ENCODE measurements around the gene DYNLT4. TPM values are rescaled to one million over a fixed set of nuclear protein-coding genes. Genes with fewer than 3 reads are reported as not detected.

Gene DYNLT4
- total RNA-seq, 3 donors from 2014 or later (not counting 1 experiment from before 2014, with no cell fraction given): 0.96 to 1.2 TPM; not detected in 1

DNA sequence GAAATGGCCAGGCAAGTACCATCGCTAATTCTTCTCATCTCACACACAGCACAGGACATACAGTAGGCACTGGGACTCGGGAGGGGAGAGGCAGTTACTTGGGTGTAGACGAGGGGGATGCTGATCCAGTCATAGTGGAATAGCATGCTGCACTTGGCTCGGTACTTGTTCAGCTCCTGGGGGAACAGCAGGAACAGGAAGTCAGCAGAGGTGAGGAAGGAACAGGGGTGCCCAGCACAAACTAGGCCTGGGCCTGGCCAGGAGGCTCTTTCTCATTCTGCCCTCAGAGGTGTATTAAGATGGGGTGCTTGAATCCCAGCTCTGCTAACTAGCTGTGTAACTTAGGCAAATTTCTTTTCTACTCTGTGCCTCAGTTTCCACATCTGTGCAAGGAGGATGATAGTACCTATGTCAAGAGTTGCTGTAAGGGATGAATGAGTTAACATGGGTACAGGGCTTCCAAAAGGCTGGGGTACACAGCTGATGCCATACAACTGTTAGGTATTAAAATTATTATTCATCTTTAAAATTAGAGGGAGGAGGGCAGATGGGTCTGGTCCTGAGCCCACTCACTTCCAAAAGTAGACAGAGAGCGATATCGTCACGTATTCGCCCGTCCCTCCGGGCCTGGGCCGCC lies 21.5 kb downstream of the DYNLT4 start:
- H3K27me3 Mint-ChIP-seq (ENCODE audit: low read depth in 2 of 2): no peaks in the 10 kb centered on the region
- H3K27ac Mint-ChIP-seq: peak overlapping the region; percentile 62 to 80
- Histone ChIP-seq H3K4me3 (ENCODE audit: low read length) (peak overlapping the region; percentile 49), H3K27ac (ENCODE audit: low read length) (peak overlapping the region; percentile 20), H3K4me1 (ENCODE audit: control insufficient read depth, insufficient read depth, low read length) (peaks cover 31% of the 10 kb centered on the region), H3K36me3 (ENCODE audit: control insufficient read depth, insufficient read depth, low read length) (peaks cover 6% of the 10 kb centered on the region), H3K9me3 (ENCODE audit: control insufficient read depth, insufficient read depth, low read length) (no peaks in the 10 kb centered on the region), H3K27me3 (ENCODE audit: control insufficient read depth, insufficient read depth, low read length) (no peaks in the 10 kb centered on the region)
- H3K36me3 Mint-ChIP-seq: no peaks in the 10 kb centered on the region
- ATAC-seq (no peak), DNase-seq (peak in 1 of 2 donors; percentile 23)
- peak overlapping the region; percentile 75 for H3K4me3 Mint-ChIP-seq
- WGBS (ENCODE audit: insufficient coverage): 22% methylated on average over 10 of the region's 11 CpGs
- peaks cover 21 to 26% of the 10 kb centered on the region in 2 donors for H3K4me1 Mint-ChIP-seq
- TF ChIP-seq, protein P1, sequence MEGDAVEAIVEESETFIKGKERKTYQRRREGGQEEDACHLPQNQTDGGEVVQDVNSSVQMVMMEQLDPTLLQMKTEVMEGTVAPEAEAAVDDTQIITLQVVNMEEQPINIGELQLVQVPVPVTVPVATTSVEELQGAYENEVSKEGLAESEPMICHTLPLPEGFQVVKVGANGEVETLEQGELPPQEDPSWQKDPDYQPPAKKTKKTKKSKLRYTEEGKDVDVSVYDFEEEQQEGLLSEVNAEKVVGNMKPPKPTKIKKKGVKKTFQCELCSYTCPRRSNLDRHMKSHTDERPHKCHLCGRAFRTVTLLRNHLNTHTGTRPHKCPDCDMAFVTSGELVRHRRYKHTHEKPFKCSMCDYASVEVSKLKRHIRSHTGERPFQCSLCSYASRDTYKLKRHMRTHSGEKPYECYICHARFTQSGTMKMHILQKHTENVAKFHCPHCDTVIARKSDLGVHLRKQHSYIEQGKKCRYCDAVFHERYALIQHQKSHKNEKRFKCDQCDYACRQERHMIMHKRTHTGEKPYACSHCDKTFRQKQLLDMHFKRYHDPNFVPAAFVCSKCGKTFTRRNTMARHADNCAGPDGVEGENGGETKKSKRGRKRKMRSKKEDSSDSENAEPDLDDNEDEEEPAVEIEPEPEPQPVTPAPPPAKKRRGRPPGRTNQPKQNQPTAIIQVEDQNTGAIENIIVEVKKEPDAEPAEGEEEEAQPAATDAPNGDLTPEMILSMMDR (IDR thresholded peaks at IDR 0.05): no peak
- H3K9me3 Mint-ChIP-seq: no peaks in the 10 kb centered on the region
- intact Hi-C loops (cut with micrococcal nuclease): loop anchor here (1.0 to 5.0 kb wide), 2 partner anchors 34 to 52 kb away; no protein-coding TSS in a partner anchor

DNA sequence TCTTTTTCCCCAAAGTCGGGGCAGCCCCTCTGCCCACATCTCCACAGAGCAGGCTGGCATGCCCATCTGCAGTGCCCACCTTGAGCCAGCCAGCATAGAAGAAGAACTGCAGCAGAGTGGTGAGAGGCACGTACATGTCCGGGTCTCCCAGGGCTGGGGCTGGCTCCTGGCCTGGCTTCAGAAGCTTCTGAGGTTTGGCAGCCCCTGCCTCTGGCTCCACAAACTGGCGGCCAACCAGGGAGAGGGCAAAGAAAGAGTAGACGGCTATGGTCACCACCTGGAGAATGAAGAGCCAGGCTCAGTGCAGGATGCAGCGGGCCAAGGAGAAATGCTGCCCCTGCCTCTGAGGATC lies 22.1 kb downstream of the DYNLT4 start:
- Mint-ChIP-seq H3K4me1 (peaks cover 21 to 26% of the 10 kb centered on the region in 2 donors), H3K36me3 (no peaks in the 10 kb centered on the region), H3K27me3 (ENCODE audit: low read depth in 2 of 2) (no peaks in the 10 kb centered on the region), H3K4me3 (peak overlapping the region; percentile 75), H3K9me3 (no peaks in the 10 kb centered on the region), H3K27ac (peak overlapping the region; percentile 62 to 80)
- Histone ChIP-seq H3K4me1 (ENCODE audit: control insufficient read depth, insufficient read depth, low read length) (peaks cover 31% of the 10 kb centered on the region), H3K4me3 (ENCODE audit: low read length) (no peak overlapping the region), H3K27me3 (ENCODE audit: control insufficient read depth, insufficient read depth, low read length) (no peaks in the 10 kb centered on the region), H3K9me3 (ENCODE audit: control insufficient read depth, insufficient read depth, low read length) (no peaks in the 10 kb centered on the region), H3K27ac (ENCODE audit: low read length) (no peak overlapping the region), H3K36me3 (ENCODE audit: control insufficient read depth, insufficient read depth, low read length) (peaks cover 6% of the 10 kb centered on the region)
- ATAC-seq: no peak
- WGBS (ENCODE audit: insufficient coverage): 88% methylated on average over 6 of the region's 6 CpGs
- intact Hi-C loops (cut with micrococcal nuclease): loop anchor here (5.0 kb wide), 1 partner anchor 52 kb away; no protein-coding TSS in a partner anchor
- no peak for DNase-seq
- TF ChIP-seq, protein P1 (IDR thresholded peaks at IDR 0.05): no peak

DNA sequence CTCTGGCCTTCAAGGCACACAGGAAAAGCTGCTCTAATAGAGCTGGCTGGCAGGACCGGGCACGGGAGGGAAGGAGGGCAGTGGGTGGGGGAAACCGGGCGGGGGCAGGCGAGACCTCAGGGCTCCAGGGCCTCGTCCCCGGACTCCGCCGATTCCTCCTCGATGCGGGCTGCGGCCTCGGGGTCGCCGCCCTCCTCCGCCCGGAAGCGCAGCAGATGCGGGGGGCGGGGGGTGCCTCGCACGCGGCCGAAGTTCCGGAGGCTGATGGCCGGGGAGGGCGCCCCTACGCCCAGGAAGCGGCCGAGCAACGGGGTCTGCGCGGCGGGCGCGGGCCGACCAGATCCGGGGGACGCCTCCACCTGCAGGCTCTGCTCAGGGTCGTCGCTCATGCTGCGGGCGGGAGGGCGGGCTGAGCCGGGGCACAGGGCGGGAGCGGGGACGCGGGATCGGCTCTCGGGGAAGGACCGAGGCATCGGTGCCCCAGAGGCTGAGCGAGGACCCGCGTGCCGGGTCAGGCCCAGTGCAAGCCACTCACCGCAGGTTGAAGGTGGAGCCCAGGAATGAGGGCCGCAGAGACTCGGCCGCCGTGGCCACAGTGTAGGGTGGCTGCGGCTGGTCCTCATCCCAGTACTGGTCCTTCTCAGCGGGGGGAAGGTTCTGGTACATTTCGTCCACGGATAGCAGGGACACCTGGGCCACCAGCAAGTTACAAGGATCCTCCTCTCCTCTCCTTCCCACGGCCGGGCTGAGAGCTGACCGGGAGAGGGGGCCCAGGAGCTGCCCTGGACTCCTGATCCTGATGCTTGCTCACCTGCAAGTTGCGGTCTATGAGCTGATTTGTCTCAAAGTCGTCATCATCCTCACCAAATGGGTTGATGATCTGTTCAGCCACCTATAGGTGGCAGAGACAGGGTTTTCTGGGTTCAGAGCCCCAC lies 22.8 kb downstream of the DYNLT4 start:
- Mint-ChIP-seq H3K4me3 (peak overlapping the region; percentile 75), H3K4me1 (peaks cover 21 to 26% of the 10 kb centered on the region in 2 donors), H3K36me3 (no peaks in the 10 kb centered on the region), H3K9me3 (no peaks in the 10 kb centered on the region), H3K27ac (peak overlapping the region; percentile 67 to 80), H3K27me3 (ENCODE audit: low read depth in 2 of 2) (no peaks in the 10 kb centered on the region)
- peak; percentile 32 to 52 (median 43) for ATAC-seq
- TF ChIP-seq, protein P1 (IDR thresholded peaks at IDR 0.05): no peak
- DNase-seq: peak; percentile 45 to 61
- H3K4me1 ChIP-seq (ENCODE audit: control insufficient read depth, insufficient read depth, low read length): peaks cover 31% of the 10 kb centered on the region
- 9% methylated on average over 71 of the region's 71 CpGs for WGBS (ENCODE audit: insufficient coverage)
- H3K9me3 ChIP-seq (ENCODE audit: control insufficient read depth, insufficient read depth, low read length): no peaks in the 10 kb centered on the region
- H3K27me3 ChIP-seq (ENCODE audit: control insufficient read depth, insufficient read depth, low read length): no peaks in the 10 kb centered on the region
- peak overlapping the region; percentile 39 for H3K4me3 ChIP-seq (ENCODE audit: low read length)
- H3K27ac ChIP-seq (ENCODE audit: low read length): peak overlapping the region; percentile 68
- H3K36me3 ChIP-seq (ENCODE audit: control insufficient read depth, insufficient read depth, low read length): peaks cover 6% of the 10 kb centered on the region
- intact Hi-C loops (cut with micrococcal nuclease): loop anchor here (5.0 kb wide), 1 partner anchor 53 kb away; no protein-coding TSS in a partner anchor

Measured in natural killer cell (primary cell).